Measurements from ENCODE around the gene PIGQ.

Gene PIGQ

GRCh38 chr16:572865-573650 is 3.3 kb downstream of the PIGQ start:
- DNase-seq = no peak

- no peak for DNase-seq
These were observed 4.4 kb downstream of the PIGQ start for GRCh38 chr16:574021-574760.

- no peak for DNase-seq
These were observed 5.8 kb downstream of the PIGQ start for GRCh38 chr16:575354-576196.

- no peak for DNase-seq
These were observed 6.5 kb downstream of the PIGQ start for GRCh38 chr16:576197-576822.

DNA sequence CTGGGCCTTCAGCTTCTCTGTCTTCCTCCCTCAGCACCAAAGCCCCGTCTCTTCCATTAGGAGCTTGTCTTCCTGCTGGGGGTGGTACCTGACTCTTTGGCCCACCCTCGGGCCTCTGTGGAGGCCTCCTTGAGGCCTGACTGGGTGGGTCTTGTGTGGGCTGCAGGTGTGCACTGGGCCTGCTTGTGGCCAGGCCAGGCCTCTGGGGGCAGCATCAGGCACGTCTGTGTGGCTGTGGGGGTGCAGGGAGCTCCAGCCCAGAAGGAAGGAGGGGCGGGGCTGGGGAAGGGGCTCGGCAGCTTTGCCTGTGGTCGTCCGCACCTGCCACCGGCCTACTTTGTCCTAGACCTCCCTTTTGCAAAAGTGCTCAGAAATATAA is 7.0 kb downstream of the PIGQ start:
- DNase-seq = no peak

DNA sequence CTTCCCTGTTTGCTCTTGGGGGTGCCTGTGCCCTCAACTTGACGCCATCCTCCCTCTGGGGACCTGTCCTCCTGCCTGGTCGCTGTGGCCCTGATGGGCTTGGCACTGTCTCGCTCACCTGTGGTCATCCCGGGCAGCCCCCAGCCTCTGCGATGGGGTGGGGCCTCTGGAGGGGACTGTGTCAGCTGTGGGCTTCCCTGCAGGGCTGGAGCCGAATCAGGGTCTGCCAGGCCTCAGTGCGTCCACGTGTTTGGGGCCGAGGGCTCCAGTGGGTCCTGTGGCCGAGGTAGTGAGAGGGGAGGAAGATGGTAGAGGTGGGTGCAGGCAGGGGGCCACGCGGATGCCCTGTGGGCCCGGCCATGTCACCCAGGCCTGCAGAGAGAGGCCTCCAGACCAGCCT is 8.0 kb downstream of the PIGQ start:
- no peak for DNase-seq

DNA sequence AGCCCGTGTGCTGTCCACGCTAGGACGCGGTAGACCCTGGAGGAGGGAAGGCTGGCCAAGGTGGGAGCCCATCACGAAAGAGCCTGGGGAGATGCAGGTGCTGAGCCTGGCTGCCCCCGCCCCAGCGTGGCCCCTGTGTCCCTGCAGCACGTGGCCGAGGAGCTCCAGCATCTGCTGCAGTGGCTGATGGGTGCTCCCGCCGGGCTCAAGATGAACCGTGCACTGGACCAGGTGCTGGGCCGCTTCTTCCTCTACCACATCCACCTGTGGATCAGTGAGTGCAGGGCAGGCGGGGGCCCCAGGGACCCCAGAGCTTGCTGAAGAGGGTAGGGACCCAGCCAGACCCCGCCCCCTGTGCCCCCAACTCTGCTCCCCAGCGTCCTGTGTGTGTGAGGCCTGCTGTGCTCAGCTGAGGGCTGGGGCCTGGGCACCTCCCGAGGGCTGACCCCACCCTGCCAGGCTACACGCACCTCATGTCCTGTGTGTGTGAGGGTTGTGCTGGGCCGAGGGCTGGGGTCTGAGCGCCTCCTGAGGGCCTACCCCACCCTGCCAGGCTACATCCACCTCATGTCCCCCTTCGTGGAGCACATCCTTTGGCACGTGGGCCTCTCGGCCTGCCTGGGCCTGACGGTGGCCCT is 8.6 kb downstream of the PIGQ start:
- DNase-seq = no peak

DNA sequence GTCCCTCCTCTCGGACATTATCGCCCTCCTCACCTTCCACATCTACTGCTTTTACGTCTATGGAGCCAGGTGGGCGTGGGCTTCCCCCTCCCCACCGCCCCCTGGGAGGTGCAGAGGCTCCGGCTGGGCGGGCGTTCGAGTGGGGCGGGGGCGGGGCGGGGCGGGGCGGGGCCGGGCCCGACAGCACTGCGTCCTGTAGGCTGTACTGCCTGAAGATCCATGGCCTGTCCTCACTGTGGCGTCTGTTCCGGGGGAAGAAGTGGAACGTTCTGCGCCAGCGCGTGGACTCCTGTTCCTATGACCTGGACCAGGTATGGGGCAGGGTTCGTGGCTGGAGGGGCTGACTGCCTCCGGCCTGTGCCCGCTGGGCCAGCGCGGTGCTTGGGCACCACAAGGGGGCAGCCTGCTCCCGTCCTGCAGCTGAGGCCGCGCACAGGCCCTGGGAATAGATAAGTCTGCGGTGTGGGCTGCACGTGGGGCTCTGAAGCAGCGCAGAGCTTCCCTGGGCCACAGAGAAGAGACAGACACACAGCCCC is 9.2 kb downstream of the PIGQ start:
- DNase-seq = no peak

DNA sequence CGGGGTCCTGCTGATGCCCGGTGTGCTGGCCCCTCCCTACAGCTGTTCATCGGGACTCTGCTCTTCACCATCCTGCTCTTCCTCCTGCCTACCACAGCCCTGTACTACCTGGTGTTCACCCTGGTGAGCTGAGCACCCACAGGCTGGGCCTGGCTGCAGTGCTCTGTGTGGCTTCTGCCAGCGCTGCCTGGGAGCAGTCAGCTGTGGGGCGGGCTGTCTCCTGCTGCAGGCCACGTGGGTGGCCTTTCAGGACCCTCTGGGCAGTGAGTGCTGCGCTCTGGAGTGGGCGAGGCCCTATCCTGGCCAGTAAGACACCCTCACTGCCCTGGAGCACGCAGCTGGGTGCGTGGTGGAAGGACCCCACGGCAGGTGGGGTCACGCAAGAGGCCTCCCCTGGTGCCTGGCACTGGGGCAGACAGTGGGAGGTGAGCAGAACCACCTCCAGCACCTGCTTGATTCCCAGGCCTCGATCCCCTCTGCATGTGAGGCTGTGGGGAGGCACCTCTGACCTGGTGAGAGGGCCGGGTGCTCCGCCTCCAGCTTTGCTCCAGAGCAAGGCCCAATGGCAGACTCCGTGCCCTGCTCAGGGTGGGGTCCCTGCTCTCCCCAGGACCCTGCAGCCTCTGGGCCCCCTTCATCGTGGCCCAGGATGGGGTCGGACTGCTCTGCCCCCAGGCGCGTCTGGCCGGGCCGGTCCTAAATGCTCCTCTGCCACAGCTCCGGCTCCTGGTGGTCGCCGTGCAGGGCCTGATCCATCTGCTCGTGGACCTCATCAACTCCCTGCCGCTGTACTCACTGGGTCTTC is 10.6 kb downstream of the PIGQ start:
- no peak for DNase-seq

- DNase-seq = no peak
These were observed 11.3 kb downstream of the PIGQ start for GRCh38 chr16:580946-581498.

DNA sequence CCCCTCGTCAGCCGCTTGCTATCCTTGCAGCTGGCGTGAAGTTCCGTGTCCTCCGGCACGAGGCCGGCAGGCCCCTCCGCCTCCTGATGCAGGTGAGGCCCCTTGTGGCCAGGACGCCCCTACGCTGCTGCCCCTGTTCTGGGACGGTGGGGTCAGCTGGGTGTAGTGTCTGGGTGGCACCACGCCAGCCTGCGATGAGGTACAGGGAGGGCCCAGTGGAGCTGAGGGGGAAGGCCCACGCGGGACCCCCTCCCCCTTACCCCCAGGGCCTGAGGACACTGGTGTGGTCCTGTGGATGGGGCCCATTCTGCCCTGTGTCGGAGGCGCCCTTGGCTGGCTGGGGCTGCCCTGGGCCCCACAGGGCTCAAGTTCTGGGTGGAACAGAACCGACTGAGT is 12.4 kb downstream of the PIGQ start:
- no peak for DNase-seq

GRCh38 chr16:582614-583331 is 13.0 kb downstream of the PIGQ start:
- no peak for DNase-seq

DNA sequence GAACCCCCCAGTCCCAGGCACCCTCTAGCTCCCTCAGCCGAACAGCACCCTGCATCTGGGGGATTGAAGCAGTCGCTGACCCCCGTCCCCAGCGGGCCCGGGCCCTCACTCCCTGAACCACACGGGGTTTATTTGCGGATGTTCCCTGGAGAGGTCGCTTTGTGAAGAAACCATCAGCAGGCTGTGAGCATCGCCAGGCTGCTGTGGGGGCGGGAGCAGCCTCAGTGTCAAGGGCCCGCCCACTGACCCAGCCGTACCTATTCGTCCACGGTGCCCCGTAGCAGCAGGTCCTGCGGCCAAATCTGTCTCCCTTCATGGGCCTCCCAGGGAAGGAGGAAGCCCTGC is 13.7 kb downstream of the PIGQ start:
- no peak for DNase-seq

- DNase-seq = no peak
These were observed 14.2 kb downstream of the PIGQ start for GRCh38 chr16:583815-584591.

DNA sequence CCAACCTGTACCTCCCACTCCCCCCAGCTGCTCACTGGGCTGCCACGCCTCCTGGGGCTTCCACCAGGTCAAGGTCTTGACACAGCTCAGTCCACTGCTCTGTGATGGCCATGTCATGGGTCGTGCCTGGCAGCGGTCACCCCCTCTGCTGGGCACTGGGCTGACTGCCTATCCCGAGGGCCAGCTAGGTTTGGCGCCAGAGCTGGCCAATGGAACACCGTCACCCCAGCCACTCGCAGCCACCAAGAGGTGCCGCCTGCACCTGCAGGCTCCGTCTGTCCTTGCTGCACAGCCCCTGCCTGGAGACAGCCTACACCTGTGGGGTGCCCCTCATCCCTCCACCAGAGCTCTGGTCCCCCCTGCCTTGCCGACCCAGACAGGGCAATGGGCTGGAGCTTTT is 15.6 kb downstream of the PIGQ start:
- no peak for DNase-seq

DNA sequence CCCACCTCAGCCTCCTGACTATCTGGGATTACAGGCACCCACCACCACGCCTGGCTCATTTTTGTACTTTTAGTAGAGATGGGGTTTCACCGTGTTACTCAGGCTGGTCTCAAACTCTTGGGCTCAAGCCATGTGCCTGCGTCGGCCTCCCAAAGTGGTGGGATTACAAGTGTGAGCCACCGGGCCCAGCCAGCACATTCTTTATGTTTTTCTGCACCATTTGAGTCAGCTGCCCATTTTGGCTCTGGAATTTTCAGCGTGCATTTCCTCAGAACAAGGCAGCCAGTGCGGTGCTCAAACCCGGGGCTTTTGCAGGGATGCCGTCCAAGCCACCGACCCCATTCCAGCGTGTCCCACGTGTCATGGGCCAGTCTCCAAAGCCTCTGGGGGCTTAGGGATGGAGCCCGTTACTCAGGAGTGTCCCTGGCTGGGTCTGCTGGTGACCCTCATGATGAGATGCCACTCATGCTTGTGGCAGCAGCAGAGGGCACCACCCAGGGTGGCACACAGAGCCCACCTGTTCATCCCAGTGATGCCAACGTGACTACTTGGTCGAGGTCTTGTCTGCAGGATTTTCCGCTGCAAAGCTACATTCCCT is 16.4 kb downstream of the PIGQ start:
- DNase-seq = no peak

DNA sequence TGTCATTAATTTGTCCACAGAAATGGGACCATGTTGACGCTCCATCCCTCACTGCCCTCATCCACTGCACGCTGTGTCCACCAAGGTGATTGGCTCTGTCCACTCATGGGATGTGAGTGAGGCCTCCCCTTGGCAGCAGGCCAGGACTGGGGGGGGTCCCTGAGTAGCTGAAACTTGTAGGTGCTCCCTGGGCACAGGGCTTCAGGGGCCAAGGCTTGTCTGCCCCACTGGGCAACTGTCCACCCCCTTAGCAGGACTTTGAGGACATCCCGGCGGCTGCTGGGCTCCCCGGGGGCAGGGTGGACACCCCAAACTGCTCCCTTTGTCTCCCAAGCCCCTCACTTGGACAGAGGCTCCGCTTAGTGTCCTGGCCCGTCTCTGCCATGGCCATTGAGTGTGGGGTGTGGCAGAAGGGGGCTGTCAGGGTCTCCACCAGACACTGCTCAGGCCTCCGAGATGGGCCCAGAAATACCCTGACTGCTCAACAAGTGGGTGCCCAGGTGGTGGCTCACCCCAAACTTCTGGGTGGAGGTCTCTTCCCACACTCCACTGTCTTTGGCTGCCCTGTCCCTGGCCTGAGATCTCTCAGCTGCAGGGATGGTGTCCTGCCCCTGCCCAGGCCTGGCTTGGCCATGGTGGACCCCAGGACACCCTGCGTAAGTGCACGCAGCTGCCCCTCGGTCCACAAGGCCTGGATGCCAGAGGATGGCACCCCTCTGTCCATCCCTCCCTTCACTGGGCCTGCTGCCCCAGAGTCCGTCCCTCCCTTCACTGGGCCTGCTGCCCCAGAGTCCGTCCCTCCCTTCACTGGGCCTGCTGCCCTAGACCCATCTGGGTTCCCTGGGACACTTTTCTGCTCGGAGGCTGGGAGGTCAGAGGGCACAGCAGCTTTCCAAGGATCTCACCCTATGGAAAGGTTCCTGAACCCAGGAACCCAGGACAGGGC is 17.1 kb downstream of the PIGQ start:
- DNase-seq = no peak

DNA sequence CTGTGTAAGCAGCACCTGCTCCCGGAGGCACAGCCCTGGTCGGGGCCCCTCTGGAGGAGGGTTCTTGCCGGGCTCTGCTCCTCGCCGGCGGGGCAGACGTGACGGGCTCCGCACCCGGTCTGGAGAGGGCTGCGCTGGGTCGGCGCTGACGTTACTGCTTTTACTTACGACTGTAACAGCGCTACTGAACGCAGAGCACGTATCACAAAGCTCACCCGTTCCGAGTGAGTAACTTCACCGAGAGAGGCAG is 18.8 kb downstream of the PIGQ start:
- DNase-seq = no peak

All from NCI-H226 (cell line).